Vagina (tissue), 2 donors: Measurements from ENCODE around the gene ABCG2.

Experiments
- CTCF ChIP-seq, 3 experiments: fragments of 450-650 bp in 2 of 3; fragments of 200-600 bp in 1 of 3; sonication (generic) in 1 of 3; IDR thresholded peaks; one replicate each; pipeline ENCODE4 v1.5.1; 2017 to 2019; ENCODE audit warnings: antibody characterized with exemption in 3 of 3, mild to moderate bottlenecking in 2 of 3, moderate library complexity in 2 of 3
- POLR2A ChIP-seq, 2 donors: fragments of 450-650 bp; IDR thresholded peaks; one replicate each; pipeline ENCODE4 v1.6.1; 2017; ENCODE audit warnings: antibody characterized with exemption in 2 of 2, mild to moderate bottlenecking in 2 of 2, moderate library complexity in 2 of 2
- POLR2AphosphoS5 ChIP-seq, 2 donors: sonication (generic); formaldehyde crosslinking; IDR thresholded peaks; one replicate each; pipeline ENCODE4 v1.9.0; 2017; ENCODE audit warnings: antibody characterized with exemption in 2 of 2, mild to moderate bottlenecking in 2 of 2, low read depth in 1 of 2; ENCODE audit not compliant: insufficient read depth in 1 of 2

- TF ChIP-seq CTCF (IDR thresholded peaks at IDR 0.05): no peak
- no peak for TF ChIP-seq POLR2A (IDR thresholded peaks at IDR 0.05)
- TF ChIP-seq POLR2AphosphoS5 (IDR thresholded peaks at IDR 0.05; ENCODE audit: insufficient read depth in 1 of 2, low read depth in 1 of 2): peak in 1 of 2 donors; percentile 72
These were observed 46.4 kb upstream of the ABCG2 start for GRCh38 chr4:88204882-88205281.
